ENCODE results near the gene IQCK.

IQCK gene

DNA sequence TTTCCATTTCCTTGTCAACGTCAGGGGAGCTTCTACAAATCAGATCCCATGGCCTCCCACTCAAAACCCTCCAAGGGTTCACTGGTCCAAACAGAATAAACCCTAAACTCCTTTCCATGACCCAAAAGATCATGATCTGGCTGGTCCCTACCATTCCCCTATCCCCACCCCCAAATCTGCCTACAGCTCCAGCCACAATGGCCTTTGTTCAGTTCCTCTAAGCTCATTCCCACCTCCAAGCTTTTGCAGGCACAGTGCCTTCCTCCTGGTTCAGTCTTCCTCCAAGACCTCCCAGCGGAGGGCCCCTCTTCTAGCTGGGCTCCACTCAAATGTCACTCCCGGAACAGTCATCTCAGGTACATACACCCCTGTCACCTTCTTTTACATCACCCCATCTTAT lies 164.6 kb downstream of the IQCK start:
- DNase-seq (ENCODE audit: low read depth in 2 of 2, low spot score in 1 of 2) = no peak

DNA sequence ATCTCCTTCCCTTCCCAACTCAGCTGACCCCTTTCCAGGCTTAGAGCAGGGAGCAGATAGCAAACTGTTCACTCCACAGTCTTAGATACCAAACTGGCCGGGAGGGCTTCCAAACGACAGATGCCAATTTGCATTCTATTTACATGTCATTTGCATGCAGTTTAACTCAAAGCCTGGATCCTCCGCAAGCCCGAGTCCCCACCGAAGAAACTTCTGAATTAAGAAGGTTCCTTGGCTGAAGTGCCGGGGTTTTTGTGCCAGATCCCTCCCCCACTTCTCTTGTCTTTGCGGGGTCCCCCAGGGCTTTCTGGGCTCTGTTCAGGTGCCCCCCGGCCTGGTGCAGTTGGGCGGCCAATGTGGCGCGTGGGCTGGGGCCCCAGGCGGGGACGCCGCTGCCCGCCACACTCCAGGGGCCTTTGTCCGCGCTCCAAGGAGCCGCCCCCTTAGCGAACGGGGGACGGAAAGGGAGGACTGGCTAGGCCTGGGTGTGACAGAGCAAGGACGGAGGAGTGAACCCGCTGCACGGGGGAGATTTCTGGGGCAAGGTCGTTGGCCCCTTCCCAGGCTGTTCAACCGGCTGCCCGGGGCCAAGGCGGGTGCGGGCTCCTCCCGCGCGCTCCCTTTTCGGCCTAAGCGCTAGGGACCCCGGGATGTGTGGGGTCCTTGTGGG lies 165.4 kb downstream of the IQCK start:
- no peak for DNase-seq (ENCODE audit: low read depth in 2 of 2, low spot score in 1 of 2)

GRCh38 chr16:19883966-19884485 lies 166.0 kb downstream of the IQCK start:
- no peak for DNase-seq (ENCODE audit: low read depth in 2 of 2, low spot score in 1 of 2)

- no peak for DNase-seq (ENCODE audit: low read depth in 2 of 2, low spot score in 1 of 2)
These were observed 166.8 kb downstream of the IQCK start, which contains the start of gene GPRC5B for GRCh38 chr16:19884611-19885450. Gene GPRC5B (minus strand): TSS chr16:19884848. CDS start chr16:19872845, 12,003 bp downstream.

DNA sequence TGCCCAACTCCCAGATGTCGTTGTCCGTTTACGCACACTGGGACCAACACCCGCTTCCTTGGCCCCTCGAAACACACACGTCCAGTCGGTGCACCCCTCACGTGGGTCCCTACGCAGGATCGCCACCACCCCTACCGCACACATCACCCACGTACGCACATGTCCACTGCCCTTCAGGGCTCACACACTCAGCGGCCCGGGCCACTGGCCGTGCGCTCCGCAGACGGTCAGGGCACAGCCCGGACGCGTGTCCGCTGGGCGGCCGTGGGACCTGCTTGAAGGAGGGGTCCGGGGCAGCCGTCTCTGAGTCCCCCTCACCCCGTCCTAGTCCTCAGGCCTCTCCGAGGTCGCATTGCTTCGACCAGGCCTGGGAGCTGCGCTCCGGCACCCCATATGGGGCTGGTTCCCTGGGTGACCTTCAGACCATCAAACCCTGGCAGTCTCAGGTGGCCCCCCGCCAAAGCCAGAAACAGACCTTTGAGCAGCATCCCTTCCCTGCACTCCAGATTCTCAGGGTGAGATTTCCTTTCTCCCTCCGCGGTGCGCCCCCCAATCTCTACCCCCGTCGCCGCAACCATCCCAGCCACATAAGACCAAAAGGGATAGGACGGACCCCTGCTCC lies 167.5 kb downstream of the IQCK start:
- no peak for DNase-seq (ENCODE audit: low read depth in 2 of 2, low spot score in 1 of 2)

GRCh38 chr16:19886073-19886941 lies 168.2 kb downstream of the IQCK start:
- DNase-seq (ENCODE audit: low read depth in 2 of 2, low spot score in 1 of 2) = peak; percentile 37 to 55

GRCh38 chr16:19888834-19889233 lies 170.8 kb downstream of the IQCK start:
- no peak for DNase-seq (ENCODE audit: low read depth in 2 of 2, low spot score in 1 of 2)

DNA sequence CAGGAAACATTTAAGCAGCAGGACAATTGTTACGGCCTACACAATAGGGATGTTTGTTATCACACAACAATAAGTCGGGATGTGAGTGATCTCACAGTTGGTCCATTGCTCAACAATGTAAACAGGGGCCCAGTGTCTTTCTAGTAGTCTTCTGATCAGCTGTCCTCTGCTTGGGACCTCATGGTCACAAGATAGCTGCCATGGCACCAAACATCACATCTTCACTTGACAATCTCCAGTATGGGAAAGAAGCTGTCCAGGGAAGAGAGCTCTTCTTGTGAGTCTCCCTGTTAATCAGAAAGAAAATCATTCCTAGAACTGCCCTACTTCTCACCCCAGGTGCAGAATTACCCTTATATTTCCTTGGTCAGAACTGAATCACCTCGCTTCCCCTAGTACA lies 172.8 kb downstream of the IQCK start:
- DNase-seq (ENCODE audit: low read depth in 2 of 2, low spot score in 1 of 2) = no peak

DNA sequence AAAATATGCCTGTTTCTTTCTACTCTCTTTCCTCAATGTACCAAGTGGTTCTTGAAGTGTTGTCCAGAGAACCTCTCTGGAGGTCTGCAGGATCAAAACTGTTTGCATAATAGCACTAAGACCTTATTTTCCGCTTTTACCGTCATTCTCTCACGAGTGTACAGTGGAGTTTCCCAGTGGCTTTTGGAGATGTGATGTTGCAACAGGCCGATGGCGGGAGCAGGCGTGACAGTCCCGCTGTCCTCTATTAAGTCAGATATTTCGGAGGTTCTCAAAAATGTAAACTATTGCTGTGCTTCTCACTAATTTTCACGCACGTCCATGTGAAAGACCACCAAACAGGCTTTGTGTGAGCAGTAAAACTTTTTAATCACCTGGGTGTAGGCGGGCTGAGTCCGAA lies 174.8 kb downstream of the IQCK start:
- no peak for DNase-seq (ENCODE audit: low read depth in 2 of 2, low spot score in 1 of 2)

DNA sequence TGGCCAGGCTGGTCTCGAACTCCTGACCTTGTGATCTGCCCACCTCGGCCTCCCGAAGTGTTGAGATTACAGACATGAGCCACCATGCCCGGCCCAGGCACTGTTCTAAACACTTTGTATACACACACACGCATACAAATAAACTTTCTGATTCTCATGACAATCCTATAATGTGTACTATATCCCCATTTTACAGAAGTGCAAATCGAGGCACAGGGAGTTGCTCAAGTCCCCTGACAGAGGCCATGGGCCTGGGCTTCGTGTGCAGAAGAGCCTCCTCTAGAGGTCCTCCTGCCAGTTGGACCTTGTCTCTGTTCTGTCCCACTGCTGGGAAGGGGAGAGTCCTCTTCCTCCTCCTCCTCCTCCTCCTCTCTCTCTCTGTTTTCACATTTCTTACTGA lies 176.5 kb downstream of the IQCK start:
- no peak for DNase-seq (ENCODE audit: low read depth in 2 of 2, low spot score in 1 of 2)

GRCh38 chr16:19896951-19897350 lies 178.9 kb downstream of the IQCK start:
- DNase-seq (ENCODE audit: low read depth in 2 of 2, low spot score in 1 of 2) = no peak

GRCh38 chr16:19898166-19898565 lies 180.1 kb downstream of the IQCK start:
- DNase-seq (ENCODE audit: low read depth in 2 of 2, low spot score in 1 of 2) = no peak

- DNase-seq (ENCODE audit: low read depth in 2 of 2, low spot score in 1 of 2) = no peak
These were observed 181.0 kb downstream of the IQCK start for GRCh38 chr16:19898924-19899604.

DNA sequence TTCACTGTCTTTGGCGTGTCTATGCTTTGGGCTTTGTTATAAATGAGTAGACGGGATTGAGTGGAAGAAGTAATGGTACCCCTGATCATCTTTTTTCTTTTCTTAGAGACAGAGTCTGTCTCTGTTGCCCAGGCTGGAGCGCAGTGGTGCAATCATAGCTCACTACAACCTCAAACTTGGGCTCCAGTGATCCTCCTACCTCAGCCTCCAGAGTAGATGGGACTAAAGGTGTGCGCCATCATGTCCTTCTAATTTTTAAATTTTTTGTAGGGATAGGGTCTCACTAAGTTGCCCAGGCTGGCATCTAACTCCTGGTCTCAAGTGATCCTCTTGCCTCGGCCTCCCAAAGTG lies 181.5 kb downstream of the IQCK start:
- no peak for DNase-seq (ENCODE audit: low read depth in 2 of 2, low spot score in 1 of 2)

DNA sequence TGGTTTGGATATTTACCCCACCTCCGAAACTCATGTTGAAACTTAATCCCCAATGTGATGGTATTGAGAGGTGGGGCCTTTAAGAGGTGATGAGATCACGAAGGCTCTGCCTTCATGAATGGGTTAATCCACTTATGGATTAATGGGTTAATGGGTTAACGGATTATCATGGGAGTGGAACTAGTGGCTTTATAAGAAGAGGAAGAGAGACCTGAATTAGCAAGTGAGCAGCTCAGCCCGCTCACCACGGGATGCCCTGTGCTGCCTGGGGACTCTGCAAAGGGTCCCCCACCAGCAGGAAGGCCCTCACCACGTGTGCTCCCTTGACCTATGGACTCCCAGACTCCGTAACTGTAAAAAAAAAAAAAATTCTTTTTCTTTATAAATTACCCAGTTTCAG lies 183.1 kb downstream of the IQCK start:
- DNase-seq (ENCODE audit: low read depth in 2 of 2, low spot score in 1 of 2) = no peak

DNA sequence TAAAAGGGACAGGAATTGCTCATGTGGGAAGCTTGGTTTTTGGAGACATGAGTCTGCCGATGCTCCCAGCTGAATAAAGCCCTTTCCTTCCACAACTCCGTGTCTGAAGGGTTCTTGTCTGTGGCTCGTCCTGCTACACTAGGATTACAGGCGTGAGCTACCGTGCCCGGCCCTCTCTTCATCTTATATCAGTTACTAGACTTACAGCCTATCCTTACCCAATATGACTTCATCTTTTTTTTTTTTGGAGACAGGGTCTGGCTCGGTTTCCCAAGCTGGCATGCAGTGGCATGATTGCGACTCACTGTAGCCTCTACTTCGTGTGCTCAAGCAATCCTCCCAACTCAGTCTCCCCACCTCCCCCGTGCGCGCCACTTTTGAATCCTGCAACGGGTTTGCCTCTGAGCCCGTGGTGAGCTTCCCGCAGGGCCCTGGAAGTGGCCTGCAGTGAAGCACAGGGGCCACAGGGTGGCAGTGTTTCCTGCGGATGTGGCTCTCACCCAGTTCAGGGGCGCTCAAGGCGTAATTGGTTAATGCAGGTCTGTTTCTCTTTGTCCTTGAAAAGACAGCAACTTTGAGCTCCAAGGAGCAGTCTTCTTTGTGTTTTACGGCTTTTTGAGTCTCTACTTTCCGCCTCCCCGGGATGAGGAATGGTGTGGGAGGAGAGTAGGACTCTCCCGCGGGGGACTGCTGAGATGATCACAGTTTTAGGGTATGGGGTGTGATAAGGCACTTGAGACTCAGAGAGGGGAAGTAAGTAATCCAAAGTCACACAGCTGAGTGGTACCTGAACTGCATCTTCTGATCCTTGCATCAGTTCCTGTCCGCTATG lies 189.3 kb downstream of the IQCK start:
- DNase-seq (ENCODE audit: low read depth in 2 of 2, low spot score in 1 of 2) = peak; percentile 29 to 35
